GM12891 (cell line): Measurements from ENCODE around the gene NALCN.

ENCODE experiments used
- DNase-seq: peaks from one replicate; pipeline ENCODE4 v3.0.0; 2011; ENCODE audit warnings: low spot score; ENCODE audit not compliant: insufficient read length
- FAIRE-seq: peaks from 2 replicates; lab custom pipeline; 2011; peaks lifted over from hg19 to GRCh38; lab: Jason Lieb, UNC
- PAX5 ChIP-seq: IDR thresholded peaks from 2 replicates; pipeline ENCODE4 v1.6.1; 2011; ENCODE audit warnings: low read length, moderate library complexity, mild to moderate bottlenecking; ENCODE audit not compliant: insufficient read depth, severe bottlenecking
- POLR2A ChIP-seq: IDR thresholded peaks from 2 replicates; pipeline ENCODE4 v1.6.1; 2011; ENCODE audit warnings: low read depth, low read length, control low read depth
- POLR2AphosphoS5 ChIP-seq: IDR thresholded peaks from 2 replicates; pipeline ENCODE4 v1.6.1; 2011; ENCODE audit warnings: low read depth, low read length, control low read depth
- POU2F2 ChIP-seq: IDR thresholded peaks from 2 replicates; pipeline ENCODE4 v1.6.1; 2011; ENCODE audit warnings: low read depth, mild to moderate bottlenecking, control low read depth, low read length, moderate library complexity
- SPI1 ChIP-seq: IDR thresholded peaks from 2 replicates; pipeline ENCODE4 v1.6.1; 2011; ENCODE audit warnings: low read depth, low read length, control low read depth
- TAF1 ChIP-seq: IDR thresholded peaks from 2 replicates; pipeline ENCODE4 v1.6.1; 2011; ENCODE audit warnings: low read depth, low read length, control low read depth

NALCN gene

DNA sequence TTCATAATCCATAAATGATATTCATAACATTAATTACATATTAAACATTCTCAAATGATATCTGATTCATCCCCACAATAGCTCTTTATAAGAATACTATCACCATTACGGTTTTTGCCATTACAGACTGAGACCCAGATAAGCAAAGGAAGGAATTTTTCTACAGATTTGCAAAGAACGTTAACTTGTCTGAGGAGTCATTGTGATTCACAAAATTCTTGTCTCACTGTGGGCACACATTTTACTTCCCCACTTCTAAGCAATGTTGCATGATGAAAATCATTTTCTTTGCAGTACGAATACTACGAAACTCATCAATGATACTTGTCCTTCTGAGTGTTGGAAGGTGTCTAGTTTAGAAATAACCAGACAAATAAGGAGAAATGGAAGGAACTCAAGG, 70.1 kb downstream of the NALCN start:
- no peak for FAIRE-seq
- no peak for DNase-seq
- no peak for TF ChIP-seq POLR2A
- TF ChIP-seq PAX5 = no peak
- TF ChIP-seq POU2F2 = no peak
- no peak for TF ChIP-seq TAF1
- TF ChIP-seq SPI1 = no peak
- TF ChIP-seq POLR2AphosphoS5 = no peak

DNA sequence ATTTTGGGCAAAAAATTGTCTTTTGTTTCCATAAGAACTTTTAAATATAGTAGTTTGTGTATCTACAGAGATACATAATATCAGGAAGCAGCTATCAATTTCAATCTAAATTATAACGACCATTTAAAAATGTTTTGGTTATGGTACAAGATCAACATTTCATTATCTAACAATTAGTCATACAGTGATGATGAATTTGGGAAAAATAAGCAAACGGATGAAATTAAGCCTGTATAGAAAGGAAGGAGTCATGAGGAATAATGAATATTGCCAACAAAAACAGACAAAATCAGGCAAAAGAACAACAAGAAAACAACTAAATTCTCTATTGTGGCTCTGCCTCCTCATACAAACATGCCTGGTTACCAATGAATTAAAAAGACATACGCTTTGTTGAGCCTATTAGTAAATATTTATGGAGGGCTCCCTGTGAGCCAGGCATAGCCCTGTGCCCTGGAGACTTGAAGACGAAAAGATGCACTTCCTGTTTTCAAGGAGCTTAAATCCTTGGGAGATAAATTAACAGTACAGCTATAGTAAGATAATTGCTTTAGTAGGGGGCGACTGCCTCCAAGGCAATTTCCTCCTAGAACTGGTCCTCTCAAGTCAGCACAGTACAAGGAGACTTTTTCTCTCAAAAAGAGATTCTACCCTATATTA, 73.0 kb downstream of the NALCN start:
- no peak for DNase-seq

DNA sequence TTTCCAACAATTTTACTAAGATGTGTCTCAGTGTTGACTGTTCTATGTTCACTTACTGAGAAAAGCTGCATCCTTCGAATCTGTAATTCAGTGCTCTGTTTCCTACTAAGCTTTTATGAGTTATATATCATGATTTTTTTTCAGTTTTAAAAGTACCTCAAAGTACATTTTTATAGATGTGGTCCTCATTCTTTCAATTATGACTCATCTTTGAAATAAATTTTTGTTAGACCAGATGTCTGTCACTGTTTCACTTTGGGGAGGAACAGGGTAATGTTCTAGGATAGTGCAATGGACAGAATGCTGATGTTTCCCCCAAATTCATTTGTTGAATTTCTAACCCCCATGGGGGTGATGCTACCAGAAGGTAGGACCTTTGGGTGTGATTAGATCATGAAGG, 74.8 kb downstream of the NALCN start:
- no peak for DNase-seq
- FAIRE-seq = no peak
- TF ChIP-seq TAF1 (no peak), SPI1 (no peak), PAX5 (no peak), POLR2AphosphoS5 (no peak), POU2F2 (no peak), POLR2A (no peak)

More for the DNA sequence above, 73.0 kb downstream of the NALCN start:
- 0 out of 2 replicates have a peak, but pooled peaks have one; percentile 16 for TF ChIP-seq SPI1
- TF ChIP-seq TAF1 = no peak
- FAIRE-seq = no peak

DNA sequence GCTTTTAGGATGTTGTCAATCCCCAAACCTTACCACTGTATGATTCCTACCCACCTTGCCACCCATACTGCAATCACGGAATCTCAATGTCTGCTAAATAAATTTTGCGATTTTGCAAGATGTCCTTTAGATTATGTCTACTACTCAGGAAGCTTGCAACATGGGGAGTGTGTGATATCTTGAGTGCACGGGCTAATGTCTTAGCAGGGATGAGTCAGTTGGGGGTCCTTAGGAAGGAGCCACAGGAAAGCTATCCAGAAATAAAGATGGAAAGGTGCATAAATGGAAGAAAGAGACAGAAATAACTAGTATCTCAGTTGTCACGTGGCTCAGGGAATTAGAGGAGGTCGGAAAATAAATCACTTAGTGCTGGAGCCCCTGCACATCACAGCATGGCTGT, 77.1 kb downstream of the NALCN start:
- FAIRE-seq = no peak
- no peak for TF ChIP-seq PAX5
- TF ChIP-seq POU2F2 = no peak
- TF ChIP-seq POLR2AphosphoS5 = no peak
- no peak for TF ChIP-seq TAF1
- TF ChIP-seq POLR2A = no peak
- no peak for TF ChIP-seq SPI1
- no peak for DNase-seq

DNA sequence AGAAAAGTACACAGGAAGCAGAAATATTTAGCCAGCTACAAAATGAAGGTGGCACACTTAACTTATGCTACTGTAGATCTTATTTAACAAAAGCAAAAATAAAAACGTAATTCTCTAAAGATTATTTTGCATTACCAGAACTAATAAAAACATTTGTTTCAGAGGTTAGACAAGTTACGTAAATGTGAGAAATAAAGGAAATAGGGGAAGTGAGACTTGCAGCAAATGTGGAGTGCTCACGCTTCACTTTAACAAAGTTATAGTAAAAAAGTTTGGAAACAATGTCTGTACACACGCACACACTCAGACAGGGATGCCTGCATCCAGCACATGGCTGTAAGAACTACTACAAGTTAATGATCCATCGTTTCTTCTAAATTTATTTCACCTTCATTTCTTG, 83.7 kb downstream of the NALCN start:
- TF ChIP-seq POU2F2 (no peak), PAX5 (no peak), POLR2AphosphoS5 (no peak), POLR2A (no peak), SPI1 (no peak), TAF1 (no peak)
- DNase-seq (no peak), FAIRE-seq (no peak)

DNA sequence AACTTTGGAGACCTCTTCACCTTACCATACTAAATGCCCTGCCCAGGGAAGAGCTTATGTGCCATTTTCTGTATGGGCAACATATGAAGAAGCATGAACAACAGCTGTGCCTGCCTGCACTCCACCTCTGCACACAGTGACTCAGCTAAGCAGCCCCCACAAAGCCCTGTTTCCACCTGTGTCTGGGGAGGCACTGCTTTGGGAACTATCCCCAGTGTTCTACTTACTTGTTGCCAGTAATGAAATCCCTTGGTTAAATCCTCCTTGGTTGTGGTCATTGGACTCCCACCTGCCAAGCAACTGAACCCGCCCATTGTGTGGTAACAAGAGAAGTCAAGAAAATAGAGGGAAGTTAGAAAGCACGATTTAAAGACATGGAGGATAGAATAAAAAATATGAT, 84.6 kb downstream of the NALCN start:
- no peak for TF ChIP-seq POLR2AphosphoS5
- no peak for TF ChIP-seq POU2F2
- TF ChIP-seq PAX5 = no peak
- no peak for TF ChIP-seq SPI1
- no peak for TF ChIP-seq POLR2A
- no peak for TF ChIP-seq TAF1
- FAIRE-seq = no peak
- no peak for DNase-seq

DNA sequence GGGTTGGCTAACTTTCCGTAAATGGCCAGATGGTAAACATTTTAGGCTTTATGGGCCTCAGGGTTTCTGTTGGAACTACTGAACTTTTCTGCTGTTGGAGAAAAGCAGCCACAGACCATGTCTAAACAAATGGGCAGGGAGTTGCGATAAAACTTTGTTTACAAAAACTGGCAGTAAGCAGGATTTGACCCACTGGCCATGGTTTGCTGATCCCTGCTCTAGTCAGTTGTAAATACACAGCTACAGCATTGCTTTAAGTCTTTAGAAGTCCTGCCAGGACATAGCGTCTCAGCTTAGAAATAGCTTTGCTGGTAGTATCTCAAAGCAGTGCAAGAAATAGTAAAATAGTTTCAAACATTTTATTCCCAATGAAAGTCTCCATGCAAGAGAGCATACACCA, 88.4 kb downstream of the NALCN start:
- DNase-seq = no peak

DNA sequence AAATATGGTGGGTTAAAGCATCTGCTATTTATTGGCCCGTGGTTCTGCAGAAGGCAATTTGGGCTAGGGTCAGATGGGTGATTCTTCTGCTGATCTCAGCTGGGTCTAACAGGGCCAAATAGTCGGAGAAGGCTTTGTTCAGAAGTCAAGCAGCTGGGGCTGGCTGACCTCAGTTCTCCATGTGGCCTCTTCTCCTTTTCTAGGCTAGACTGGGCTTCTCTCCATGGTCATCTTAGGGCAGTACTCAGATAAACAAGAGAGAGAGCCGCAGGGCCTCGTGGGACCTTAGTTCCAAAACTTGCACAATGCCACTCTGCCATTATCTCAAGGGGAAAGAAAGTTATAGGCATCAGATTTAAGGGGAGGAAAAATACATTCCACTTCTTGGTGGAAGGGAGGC, 89.6 kb downstream of the NALCN start:
- FAIRE-seq (no peak), DNase-seq (no peak)
- TF ChIP-seq TAF1 = no peak
- TF ChIP-seq PAX5 = no peak
- TF ChIP-seq SPI1 = no peak
- TF ChIP-seq POLR2A = no peak
- TF ChIP-seq POU2F2 = no peak
- TF ChIP-seq POLR2AphosphoS5 = no peak

More for the DNA sequence above, 88.4 kb downstream of the NALCN start:
- TF ChIP-seq POU2F2 (no peak), POLR2AphosphoS5 (no peak), TAF1 (no peak), SPI1 (no peak), POLR2A (no peak), PAX5 (no peak)
- no peak for FAIRE-seq

DNA sequence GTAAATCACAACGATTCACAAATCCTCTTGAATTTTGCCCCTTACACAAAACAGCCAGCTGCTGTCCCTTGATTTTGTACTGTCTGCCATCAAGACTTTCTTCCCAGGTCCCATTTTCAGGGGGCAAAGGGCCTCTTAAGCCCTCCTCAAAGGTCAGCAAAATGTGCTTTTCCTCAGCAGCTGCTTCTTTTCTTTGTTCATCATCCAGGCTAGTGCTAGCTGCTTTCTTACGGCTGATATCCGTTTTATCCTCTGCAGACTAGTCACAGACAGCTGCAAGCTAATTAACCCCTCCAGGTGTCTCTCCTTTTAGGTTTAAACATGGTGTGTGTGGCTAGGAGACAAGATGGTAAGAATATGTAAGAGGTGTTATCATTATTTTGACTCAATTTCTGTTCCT, 90.9 kb downstream of the NALCN start:
- DNase-seq (no peak), FAIRE-seq (no peak)
- TF ChIP-seq POU2F2 = no peak
- no peak for TF ChIP-seq POLR2AphosphoS5
- TF ChIP-seq TAF1 = no peak

DNA sequence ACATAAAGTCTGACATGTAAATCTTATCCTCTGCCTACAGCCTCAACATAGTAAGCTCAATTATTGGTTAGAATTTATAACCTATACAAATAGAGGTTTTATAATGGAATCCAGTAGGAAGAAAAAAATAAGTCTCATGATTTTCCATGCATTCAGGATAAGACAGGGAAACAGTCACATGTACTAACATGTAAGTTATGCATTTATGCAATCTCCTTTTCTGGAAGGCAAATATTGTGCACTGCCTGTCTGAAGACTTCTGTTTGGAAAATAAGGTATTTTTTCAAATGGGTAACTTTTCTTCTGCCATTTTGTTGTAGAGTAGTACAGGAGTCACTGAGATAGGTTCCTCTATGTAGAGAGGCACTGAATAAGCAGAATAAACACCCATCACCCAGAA, 92.7 kb downstream of the NALCN start:
- no peak for FAIRE-seq
- TF ChIP-seq POU2F2 = no peak
- DNase-seq = no peak
